IPS-18c (cell line): ENCODE results near the gene RAB40A.
"Not testable (repeated sequence)": the region's sequence is repeated elsewhere in the genome, so short reads cannot be mapped to it uniquely, and the experiment has no call there.

ENCODE experiments used
- H3K4me3 ChIP-seq: 2 replicates; pipeline ENCODE4 v1.7.0; 2013; ENCODE audit warnings: low read depth, mild to moderate bottlenecking, low read length, moderate library complexity; ENCODE audit not compliant: insufficient read depth
- H3K9me3 ChIP-seq: one replicate; pipeline ENCODE4 v1.6.1; 2013; ENCODE audit warnings: mild to moderate bottlenecking, low read length, moderate library complexity; ENCODE audit not compliant: control insufficient read depth, insufficient read depth

RAB40A gene

DNA sequence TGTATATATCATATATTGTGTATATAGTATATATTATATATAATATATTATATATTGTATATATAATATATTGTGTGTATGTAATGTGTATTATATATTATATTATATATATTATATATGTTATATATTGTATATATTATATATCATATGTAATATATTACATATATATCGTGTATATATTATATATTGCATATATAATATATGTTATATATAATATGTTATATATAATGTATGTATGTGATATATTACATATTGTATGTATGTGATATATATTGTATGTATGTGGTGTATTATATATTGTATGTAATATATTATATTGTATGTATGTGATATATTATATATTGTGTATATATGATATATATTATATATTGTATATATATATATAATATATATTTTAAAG is 30.5 kb downstream of the RAB40A start:
- no peak overlapping the region for H3K4me3 ChIP-seq
- no peaks in the 10 kb centered on the region for H3K9me3 ChIP-seq

DNA sequence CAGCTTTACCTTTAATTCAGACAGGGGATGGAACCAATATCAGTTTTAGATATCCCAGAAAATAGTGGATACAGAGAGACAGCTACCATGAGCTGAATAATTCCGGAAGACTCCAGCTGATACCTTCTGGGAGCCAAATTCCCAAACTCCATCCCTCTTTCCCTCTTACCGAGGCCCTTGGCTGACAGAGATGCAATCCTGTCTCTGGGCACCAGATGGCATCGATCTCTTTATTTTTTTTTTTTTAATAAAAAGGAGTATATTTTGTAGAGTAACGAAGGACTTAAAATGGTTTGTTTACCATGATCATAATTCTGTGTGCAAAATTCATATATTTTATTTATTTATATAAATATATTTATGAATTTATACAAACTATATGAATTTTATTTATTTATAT is 31.0 kb downstream of the RAB40A start:
- Histone ChIP-seq H3K9me3 (no peaks in the 10 kb centered on the region), H3K4me3 (no peak overlapping the region)

DNA sequence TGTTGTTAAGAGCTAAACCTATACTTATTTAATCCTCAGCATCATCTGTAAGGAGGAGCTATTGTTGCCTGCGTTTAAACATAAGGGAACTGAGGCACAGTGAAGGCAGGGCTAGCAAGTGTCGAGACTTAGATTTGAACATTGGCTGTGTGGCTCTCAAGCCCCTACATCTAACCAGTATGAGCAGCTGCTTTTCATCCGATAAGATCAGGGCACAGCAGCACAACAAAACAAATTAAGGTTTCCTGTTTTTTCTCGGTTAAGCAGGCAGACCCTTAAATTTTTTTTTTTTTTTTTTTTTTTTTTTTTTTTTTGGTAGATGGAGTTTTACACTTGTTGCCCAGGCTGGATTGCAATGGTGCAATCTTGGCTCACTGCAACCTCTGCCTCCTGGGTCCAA is 35.6 kb downstream of the RAB40A start:
- no peak overlapping the region for H3K4me3 ChIP-seq
- H3K9me3 ChIP-seq = no peaks in the 10 kb centered on the region

DNA sequence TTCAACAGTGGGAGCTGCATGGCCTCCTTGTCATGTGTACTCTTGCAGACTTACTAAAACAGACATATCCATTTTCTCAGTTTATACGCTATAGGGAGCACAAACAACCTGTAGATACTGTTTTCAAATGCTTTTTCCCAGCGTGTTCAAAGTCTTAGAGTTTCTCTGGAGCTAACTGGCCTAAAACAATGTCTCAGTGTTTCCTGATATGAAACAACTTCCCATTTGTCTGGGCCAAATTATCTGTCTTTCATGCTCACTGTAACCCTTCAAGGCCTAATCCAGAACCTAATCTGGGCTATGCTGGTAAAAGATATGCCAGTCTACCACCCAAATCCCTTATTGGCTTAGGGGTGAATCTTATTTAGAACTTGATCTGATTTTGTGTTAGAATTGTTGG is 38.8 kb downstream of the RAB40A start:
- Histone ChIP-seq H3K4me3 (no peak overlapping the region), H3K9me3 (no peaks in the 10 kb centered on the region)

DNA sequence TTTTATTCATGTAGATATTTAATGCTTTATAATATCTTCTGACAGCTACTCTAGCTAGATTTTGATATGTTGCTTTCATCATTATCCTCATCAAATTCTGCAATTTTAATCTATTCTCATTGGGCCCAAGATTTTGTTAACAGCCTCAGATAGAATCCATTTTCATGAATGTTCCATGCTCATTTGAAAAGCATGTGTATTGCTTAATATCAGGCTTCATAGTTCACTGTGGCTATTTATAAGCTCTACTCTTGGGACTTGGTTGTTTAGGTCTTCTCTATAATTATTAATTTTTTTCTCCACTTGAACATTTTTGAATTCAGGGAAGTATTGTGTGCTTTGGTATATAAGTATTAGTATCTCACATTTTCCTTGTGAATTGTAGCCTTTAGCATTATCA is 41.8 kb downstream of the RAB40A start:
- Histone ChIP-seq H3K9me3 (no peaks in the 10 kb centered on the region), H3K4me3 (no peak overlapping the region)

DNA sequence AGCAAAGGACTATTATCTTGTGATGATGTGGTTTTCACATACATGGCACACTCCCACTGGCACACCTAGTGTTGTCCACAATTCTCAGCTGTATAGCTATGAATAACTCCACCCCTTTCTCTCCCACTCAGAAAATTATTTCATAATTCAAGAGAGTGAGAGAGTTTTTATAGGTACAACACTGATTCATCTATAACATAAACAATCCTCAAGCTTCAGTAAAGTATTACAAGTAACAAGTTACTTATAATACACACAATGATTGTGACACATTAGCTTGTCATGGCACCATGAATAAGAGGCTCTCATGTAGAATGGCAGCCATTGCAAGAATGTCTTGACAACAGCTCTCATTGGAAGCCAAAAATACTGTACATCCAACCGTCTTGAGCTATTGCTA is 43.9 kb downstream of the RAB40A start:
- Histone ChIP-seq H3K9me3 (no peaks in the 10 kb centered on the region), H3K4me3 (no peak overlapping the region)

DNA sequence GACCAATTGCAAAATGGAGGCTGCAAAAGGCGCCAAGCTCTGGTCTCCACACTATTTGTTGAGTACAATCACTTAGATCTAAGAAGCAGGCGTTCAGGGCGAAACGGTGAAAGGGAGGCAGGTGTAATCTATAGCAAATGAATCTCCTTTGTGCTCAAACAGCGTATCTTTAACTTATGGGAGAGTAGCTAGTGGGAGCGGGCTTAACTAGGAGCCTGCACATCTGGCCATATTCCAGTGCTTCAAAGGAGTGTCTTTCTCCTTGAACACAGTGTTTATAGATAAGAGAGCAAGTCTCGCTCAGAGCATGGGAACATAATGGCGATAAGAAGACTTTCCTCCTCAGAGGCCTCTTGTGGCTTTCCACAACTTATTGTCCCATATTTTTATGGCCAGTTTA is 49.3 kb downstream of the RAB40A start:
- H3K9me3 ChIP-seq, H3K4me3 ChIP-seq: not testable (repeated sequence)

DNA sequence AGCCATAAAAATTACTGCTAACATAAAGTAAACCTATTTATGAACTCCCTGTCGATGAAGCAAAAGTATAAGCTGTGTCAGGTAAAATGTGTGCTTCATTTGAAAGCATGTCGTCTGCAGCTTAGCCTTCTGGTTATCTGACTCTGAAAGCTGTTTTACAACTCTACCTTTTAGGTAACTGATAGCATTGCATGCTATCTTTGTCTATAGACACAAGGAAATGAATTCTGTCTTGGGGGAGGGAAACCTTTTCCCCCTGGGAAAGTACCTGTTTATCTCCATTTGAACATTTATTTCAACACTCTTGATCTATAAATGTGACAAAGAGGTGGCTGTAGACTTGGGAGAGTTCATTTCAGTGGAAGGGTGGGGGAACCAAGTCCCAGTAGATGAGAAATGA is 51.4 kb downstream of the RAB40A start:
- no peaks in the 10 kb centered on the region for H3K9me3 ChIP-seq
- no peak overlapping the region for H3K4me3 ChIP-seq

DNA sequence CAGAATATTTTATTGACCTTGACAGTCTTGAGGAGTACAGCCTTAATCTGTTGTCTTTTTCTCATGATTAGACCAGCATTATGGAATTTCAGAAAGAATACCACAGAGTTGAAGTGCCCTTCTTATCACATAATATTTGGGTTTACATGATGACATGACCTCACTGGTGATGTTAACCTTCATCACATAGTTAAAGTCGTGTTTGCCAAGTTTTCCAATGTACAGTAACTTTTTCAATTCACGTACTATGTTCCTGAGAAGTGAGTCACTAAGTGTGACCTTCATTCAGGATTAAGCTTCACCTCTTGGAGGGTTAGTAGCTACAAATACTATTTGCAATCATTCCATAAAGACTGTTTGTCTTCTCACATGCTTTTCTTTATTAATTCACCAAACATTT is 52.1 kb downstream of the RAB40A start:
- H3K9me3 ChIP-seq = no peaks in the 10 kb centered on the region
- no peak overlapping the region for H3K4me3 ChIP-seq

DNA sequence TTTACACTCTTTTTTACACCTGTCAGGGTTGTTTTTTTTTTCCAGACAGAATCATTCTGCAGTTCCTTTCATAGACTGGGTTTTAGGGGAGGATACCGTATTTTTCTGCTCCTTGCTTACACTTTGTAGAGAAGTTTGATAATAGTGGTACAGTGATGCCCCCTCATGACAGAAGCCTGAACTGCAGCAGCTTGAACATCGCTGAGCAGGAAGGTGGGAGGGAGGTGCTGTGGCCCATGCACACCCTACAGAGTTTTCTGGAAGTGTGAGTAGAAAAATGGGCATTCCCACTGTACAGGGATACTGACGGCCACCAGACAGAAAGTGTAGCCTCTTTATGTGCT is 54.5 kb downstream of the RAB40A start:
- Histone ChIP-seq H3K9me3 (no peaks in the 10 kb centered on the region), H3K4me3 (no peak overlapping the region)

DNA sequence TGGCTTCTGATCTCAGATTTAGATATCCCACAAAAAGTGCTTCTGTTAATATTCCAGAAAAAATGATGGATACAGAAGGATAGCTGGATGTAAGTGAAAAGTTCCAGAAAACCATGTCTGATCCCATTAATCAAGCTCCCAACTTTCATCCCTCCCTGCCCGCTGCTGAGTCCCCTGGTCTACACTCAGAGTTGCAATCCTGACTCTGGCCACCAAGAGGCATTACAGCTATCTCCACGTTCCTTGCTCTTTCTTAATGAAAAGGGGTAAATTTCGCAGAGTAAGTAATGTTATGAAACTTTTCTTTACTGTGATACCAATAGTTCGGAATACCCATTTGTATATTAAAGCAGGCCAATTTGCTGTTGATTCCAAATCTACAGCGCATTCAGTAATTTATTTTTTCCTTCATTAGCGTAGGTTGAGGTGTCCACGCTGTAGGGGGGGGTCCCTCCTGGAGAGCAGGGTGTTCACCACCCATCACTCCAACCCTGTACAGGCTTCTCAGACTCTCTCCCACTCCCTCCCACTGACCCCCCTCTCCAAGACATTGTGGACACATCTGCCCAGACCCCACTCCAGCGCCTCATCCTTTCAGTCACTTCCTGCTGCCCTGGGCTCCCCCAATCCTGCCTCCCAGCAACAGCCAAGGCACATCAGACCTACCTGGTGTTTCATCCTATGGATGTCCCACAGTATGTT is 55.1 kb downstream of the RAB40A start:
- Histone ChIP-seq H3K9me3 (no peaks in the 10 kb centered on the region), H3K4me3 (no peak overlapping the region)

DNA sequence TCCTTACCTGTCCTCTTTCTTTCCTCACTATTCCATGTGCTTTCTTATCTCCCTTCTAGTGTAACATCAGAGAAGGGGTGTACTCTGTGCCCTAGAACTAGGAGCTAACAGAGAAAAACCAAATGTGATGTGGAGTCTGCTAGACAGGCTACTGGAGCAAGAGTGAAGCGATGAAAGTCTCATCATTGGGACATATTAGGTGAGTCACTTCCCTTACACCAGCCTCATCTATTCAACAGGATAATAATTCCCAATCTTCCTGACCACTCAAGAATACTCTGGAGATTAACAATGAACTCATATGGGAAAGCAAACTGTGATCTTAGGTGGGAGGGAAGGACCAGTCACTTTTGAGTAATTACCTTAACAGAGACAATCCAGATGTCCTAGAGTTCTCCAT is 58.1 kb downstream of the RAB40A start:
- H3K9me3 ChIP-seq = no peaks in the 10 kb centered on the region
- no peak overlapping the region for H3K4me3 ChIP-seq

DNA sequence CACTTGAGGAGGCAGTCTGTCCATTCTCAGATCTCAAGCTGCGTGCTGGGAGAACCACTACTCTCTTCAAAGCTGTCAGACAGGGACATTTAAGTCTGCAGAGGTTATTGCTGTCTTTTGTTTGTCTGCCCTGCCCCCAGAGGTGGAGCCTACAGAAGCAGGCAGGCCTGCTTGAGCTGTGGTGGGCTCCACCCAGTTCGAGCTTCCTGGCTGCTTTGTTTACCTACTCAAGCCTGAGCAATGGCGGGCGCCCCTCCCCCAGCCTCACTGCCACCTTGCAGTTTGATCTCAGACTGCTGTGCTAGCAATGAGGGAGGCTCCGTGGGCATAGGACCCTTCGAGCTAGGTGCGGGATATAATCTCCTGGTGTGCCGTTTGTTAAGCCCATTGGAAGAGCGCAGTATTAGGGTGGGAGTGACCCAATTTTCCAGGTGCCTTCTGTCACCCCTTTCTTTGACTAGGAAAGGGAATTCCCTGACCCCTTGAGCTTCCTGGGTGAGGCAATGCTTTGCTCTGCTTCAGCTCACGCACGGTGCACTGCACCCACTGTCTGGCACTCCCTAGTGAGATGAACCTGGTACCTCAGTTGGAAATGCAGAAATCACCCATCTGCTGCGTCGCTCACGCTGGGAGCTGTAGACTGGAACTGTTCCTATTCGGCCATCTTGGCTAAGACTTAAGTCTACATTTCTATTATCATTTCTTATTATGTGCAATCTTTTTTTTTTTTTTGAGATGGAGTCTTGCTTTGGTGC is 59.1 kb downstream of the RAB40A start:
- not testable (repeated sequence) for H3K4me3 ChIP-seq, H3K9me3 ChIP-seq

DNA sequence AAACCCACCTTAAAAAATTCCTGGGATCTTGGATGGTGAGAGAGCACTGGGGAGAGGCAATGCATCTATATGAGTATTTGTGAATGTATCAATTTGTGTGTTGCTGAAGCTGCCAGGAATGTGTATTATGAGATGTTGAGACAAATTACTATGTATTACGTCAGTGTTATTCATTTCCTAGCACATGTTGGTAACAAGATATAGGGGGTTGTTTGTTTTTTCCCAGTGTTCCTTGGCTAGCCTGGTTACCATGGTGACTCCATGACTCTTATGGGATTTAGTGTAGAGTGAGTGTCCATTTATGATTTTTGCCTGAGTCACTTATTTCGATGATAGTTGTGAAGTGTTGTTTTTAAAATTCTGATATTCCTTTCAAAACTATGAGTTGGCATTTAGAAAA is 65.6 kb downstream of the RAB40A start:
- Histone ChIP-seq H3K9me3 (no peaks in the 10 kb centered on the region), H3K4me3 (no peak overlapping the region)
